HEK293 (cell line): ENCODE data around the gene SFMBT2.

Experiments used
- CTCF ChIP-seq: fragments of 450-650 bp; formaldehyde crosslinking; IDR thresholded peaks from 2 replicates; pipeline ENCODE4 v1.5.1; 2016; ENCODE audit warnings: missing biosample characterization, missing genetic modification characterization
- EGR2 ChIP-seq: fragments of 450-650 bp; formaldehyde crosslinking; IDR thresholded peaks from 2 replicates; pipeline ENCODE4 v1.5.1; 2016; ENCODE audit warnings: low read depth, missing biosample characterization, missing genetic modification characterization
- INSM2 ChIP-seq: fragments of 450-650 bp; formaldehyde crosslinking; IDR thresholded peaks from 2 replicates; pipeline ENCODE4 v1.5.1; 2016; ENCODE audit warnings: missing biosample characterization, missing genetic modification characterization
- KLF1 ChIP-seq: fragments of 450-650 bp; formaldehyde crosslinking; IDR thresholded peaks from 2 replicates; pipeline ENCODE4 v1.5.1; 2016; ENCODE audit warnings: missing biosample characterization, missing genetic modification characterization
- KLF16 ChIP-seq: fragments of 450-650 bp; formaldehyde crosslinking; IDR thresholded peaks from 2 replicates; pipeline ENCODE4 v1.5.1; 2017; ENCODE audit warnings: missing biosample characterization, missing genetic modification characterization
- KLF8 ChIP-seq: fragments of 450-650 bp; formaldehyde crosslinking; IDR thresholded peaks from 2 replicates; pipeline ENCODE4 v1.5.1; 2016; ENCODE audit warnings: missing biosample characterization, missing genetic modification characterization
- PBX3 ChIP-seq: sonication (generic); formaldehyde crosslinking; IDR thresholded peaks from 2 replicates; pipeline ENCODE4 v1.8.1; 2022; ENCODE audit warnings: mild to moderate bottlenecking, moderate library complexity, missing genetic modification reagents
- PRDM1 ChIP-seq: fragments of 450-650 bp; formaldehyde crosslinking; IDR thresholded peaks from 2 replicates; pipeline ENCODE4; 2016; ENCODE audit warnings: missing biosample characterization, missing genetic modification characterization
- SP7 ChIP-seq: fragments of 450-650 bp; formaldehyde crosslinking; IDR thresholded peaks from 2 replicates; pipeline ENCODE4 v1.5.1; 2016; ENCODE audit warnings: missing biosample characterization, missing genetic modification characterization
- ZBTB17 ChIP-seq: fragments of 450-650 bp; formaldehyde crosslinking; IDR thresholded peaks from 2 replicates; pipeline ENCODE4 v1.5.1; 2016; ENCODE audit warnings: missing biosample characterization, missing genetic modification characterization
- ZNF10 ChIP-seq: fragments of 450-650 bp; formaldehyde crosslinking; IDR thresholded peaks from 2 replicates; pipeline ENCODE4 v1.5.1; 2017; ENCODE audit warnings: missing biosample characterization, missing genetic modification characterization
- ZNF214 ChIP-seq: fragments of 450-650 bp; formaldehyde crosslinking; IDR thresholded peaks from 2 replicates; pipeline ENCODE4 v1.5.1; 2017; ENCODE audit warnings: missing biosample characterization, mild to moderate bottlenecking, missing genetic modification characterization, borderline replicate concordance
- ZNF23 ChIP-seq: fragments of 450-650 bp; formaldehyde crosslinking; IDR thresholded peaks from 2 replicates; pipeline ENCODE4 v1.5.1; 2016; ENCODE audit warnings: missing biosample characterization, missing genetic modification characterization, borderline replicate concordance
- ZNF292 ChIP-seq: fragments of 450-650 bp; formaldehyde crosslinking; IDR thresholded peaks from 2 replicates; pipeline ENCODE4 v1.5.1; 2016; ENCODE audit warnings: low read depth, missing biosample characterization, missing genetic modification characterization, borderline replicate concordance
- ZNF529 ChIP-seq: fragments of 450-650 bp; formaldehyde crosslinking; IDR thresholded peaks from 2 replicates; pipeline ENCODE4 v1.5.1; 2017; ENCODE audit warnings: missing genetic modification characterization, missing biosample characterization; ENCODE audit not compliant: insufficient replicate concordance
- ZNF658 ChIP-seq: fragments of 450-650 bp; formaldehyde crosslinking; IDR thresholded peaks from 2 replicates; pipeline ENCODE4; 2016; ENCODE audit warnings: missing biosample characterization, missing genetic modification characterization
- ZNF76 ChIP-seq: fragments of 450-650 bp; formaldehyde crosslinking; IDR thresholded peaks from 2 replicates; pipeline ENCODE4; 2016; ENCODE audit warnings: low read depth, missing biosample characterization, missing genetic modification characterization, borderline replicate concordance
- ZSCAN23 ChIP-seq: fragments of 450-650 bp; formaldehyde crosslinking; IDR thresholded peaks from 2 replicates; pipeline ENCODE4 v1.5.1; 2016; ENCODE audit warnings: missing biosample characterization, missing genetic modification characterization
- ZXDB ChIP-seq: fragments of 450-650 bp; formaldehyde crosslinking; IDR thresholded peaks from 2 replicates; pipeline ENCODE4 v1.5.1; 2016; ENCODE audit warnings: missing biosample characterization, missing genetic modification characterization
- TF ChIP-seq, protein P1 (sequence below): fragments of 450-650 bp; formaldehyde crosslinking; IDR thresholded peaks from 2 replicates; pipeline ENCODE4 v1.5.1; 2016; ENCODE audit warnings: missing biosample characterization, missing genetic modification characterization
- TF ChIP-seq, protein P2 (sequence below): fragments of 450-650 bp; formaldehyde crosslinking; IDR thresholded peaks from 2 replicates; pipeline ENCODE4 v1.5.1; 2016; ENCODE audit warnings: missing biosample characterization, missing genetic modification characterization
- TF ChIP-seq, protein P3 (sequence below): fragments of 450-650 bp; formaldehyde crosslinking; IDR thresholded peaks from 2 replicates; pipeline ENCODE4 v1.5.1; 2016; ENCODE audit warnings: missing biosample characterization, missing genetic modification characterization

Gene SFMBT2

DNA sequence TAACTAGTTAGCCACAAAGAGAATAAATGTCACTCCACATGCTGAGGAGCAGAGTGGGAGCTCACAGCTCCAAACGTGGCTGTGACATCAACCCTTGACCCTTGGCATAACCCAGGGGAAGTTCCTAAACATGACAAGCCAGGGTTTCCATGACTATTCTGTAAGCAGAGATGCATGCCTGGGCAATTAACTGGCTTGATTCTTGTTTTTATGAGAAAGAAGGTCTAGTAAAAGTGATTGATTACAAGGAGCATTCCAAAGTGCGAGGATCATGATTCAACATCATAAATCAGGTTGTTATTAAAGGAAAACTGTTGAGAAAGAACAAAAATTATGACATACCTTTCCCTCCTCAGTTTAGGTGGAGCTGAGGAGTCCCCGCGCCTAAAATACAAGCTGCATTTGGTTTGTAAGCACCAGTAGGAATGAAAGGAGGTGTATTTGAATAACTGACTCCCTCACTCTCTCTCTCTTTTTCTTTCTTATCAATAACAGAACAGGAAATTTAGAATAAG, 108.4 kb downstream of the SFMBT2 start (continued):
- TF ChIP-seq, protein P1, sequence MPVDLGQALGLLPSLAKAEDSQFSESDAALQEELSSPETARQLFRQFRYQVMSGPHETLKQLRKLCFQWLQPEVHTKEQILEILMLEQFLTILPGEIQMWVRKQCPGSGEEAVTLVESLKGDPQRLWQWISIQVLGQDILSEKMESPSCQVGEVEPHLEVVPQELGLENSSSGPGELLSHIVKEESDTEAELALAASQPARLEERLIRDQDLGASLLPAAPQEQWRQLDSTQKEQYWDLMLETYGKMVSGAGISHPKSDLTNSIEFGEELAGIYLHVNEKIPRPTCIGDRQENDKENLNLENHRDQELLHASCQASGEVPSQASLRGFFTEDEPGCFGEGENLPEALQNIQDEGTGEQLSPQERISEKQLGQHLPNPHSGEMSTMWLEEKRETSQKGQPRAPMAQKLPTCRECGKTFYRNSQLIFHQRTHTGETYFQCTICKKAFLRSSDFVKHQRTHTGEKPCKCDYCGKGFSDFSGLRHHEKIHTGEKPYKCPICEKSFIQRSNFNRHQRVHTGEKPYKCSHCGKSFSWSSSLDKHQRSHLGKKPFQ (tag by site-specific recombination), result peak; percentile 82
- TF ChIP-seq ZNF292 (tag by site-specific recombination), result no peak
- no peak for TF ChIP-seq ZNF529
- TF ChIP-seq ZNF23 (tag by site-specific recombination), result no peak
- no peak for TF ChIP-seq CTCF (tag by site-specific recombination)
- peak; percentile 82; the same call in 1 of the 2 replicates for TF ChIP-seq KLF16 (tag by site-specific recombination)
- peak; percentile 57; the same call in 1 of the 2 replicates for TF ChIP-seq ZBTB17 (tag by site-specific recombination)
- TF ChIP-seq SP7 (tag by site-specific recombination), result peak; percentile 98
- TF ChIP-seq ZXDB (tag by site-specific recombination), result peak; percentile 97
- TF ChIP-seq PRDM1, result no peak; the same call in 1 of the 2 replicates
- TF ChIP-seq ZNF76 (tag by site-specific recombination), result peak; percentile 44; the same call in 1 of the 2 replicates
- TF ChIP-seq, protein P2, sequence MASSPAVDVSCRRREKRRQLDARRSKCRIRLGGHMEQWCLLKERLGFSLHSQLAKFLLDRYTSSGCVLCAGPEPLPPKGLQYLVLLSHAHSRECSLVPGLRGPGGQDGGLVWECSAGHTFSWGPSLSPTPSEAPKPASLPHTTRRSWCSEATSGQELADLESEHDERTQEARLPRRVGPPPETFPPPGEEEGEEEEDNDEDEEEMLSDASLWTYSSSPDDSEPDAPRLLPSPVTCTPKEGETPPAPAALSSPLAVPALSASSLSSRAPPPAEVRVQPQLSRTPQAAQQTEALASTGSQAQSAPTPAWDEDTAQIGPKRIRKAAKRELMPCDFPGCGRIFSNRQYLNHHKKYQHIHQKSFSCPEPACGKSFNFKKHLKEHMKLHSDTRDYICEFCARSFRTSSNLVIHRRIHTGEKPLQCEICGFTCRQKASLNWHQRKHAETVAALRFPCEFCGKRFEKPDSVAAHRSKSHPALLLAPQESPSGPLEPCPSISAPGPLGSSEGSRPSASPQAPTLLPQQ (tag by site-specific recombination), result peak; percentile 63; the same call in 1 of the 2 replicates
- TF ChIP-seq PBX3 (CRISPR knock-in tag), result no peak
- TF ChIP-seq ZNF214, result no peak
- peak; percentile 81 for TF ChIP-seq ZSCAN23 (tag by site-specific recombination)
- TF ChIP-seq ZNF10, result peak; percentile 80; the same call in 1 of the 2 replicates
- TF ChIP-seq, protein P3, sequence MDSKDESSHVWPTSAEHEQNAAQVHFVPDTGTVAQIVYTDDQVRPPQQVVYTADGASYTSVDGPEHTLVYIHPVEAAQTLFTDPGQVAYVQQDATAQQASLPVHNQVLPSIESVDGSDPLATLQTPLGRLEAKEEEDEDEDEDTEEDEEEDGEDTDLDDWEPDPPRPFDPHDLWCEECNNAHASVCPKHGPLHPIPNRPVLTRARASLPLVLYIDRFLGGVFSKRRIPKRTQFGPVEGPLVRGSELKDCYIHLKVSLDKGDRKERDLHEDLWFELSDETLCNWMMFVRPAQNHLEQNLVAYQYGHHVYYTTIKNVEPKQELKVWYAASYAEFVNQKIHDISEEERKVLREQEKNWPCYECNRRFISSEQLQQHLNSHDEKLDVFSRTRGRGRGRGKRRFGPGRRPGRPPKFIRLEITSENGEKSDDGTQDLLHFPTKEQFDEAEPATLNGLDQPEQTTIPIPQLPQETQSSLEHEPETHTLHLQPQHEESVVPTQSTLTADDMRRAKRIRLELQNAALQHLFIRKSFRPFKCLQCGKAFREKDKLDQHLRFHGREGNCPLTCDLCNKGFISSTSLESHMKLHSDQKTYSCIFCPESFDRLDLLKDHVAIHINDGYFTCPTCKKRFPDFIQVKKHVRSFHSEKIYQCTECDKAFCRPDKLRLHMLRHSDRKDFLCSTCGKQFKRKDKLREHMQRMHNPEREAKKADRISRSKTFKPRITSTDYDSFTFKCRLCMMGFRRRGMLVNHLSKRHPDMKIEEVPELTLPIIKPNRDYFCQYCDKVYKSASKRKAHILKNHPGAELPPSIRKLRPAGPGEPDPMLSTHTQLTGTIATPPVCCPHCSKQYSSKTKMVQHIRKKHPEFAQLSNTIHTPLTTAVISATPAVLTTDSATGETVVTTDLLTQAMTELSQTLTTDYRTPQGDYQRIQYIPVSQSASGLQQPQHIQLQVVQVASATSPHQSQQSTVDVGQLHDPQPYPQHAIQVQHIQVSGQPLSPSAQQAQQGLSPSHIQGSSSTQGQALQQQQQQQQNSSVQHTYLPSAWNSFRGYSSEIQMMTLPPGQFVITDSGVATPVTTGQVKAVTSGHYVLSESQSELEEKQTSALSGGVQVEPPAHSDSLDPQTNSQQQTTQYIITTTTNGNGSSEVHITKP (tag by site-specific recombination), result peak; percentile 38
- no peak for TF ChIP-seq EGR2 (tag by site-specific recombination)
- peak; percentile 99 for TF ChIP-seq INSM2 (tag by site-specific recombination)
- no peak for TF ChIP-seq ZNF658 (tag by site-specific recombination)
- TF ChIP-seq KLF1, result no peak; the same call in 1 of the 2 replicates
- peak; percentile 71 for TF ChIP-seq KLF8
- TF ChIP-seq, all 188 proteins: peak for 77
